Measurements from ENCODE around the gene COX6B1.

DNA sequence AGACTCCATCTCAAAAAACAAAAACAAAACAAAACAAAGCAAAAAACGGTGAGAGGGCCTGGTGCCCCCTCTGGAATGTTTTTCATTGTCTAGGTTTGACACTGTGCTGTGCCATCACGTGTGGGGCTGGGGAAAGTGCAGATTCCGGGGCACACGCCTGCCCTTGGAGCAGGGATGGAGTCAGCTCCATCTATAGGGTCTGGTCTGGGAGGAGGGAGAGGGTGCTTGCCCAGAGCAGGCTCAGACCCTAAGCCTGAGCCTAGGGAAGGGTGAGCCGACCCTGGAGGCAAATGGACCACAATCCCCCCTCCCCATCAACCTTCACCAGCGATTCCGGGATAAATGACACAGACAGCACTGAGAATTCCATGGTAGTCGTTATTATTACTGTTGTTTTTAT, 45.3 kb downstream of the COX6B1 start:
- TF ChIP-seq, protein P1, sequence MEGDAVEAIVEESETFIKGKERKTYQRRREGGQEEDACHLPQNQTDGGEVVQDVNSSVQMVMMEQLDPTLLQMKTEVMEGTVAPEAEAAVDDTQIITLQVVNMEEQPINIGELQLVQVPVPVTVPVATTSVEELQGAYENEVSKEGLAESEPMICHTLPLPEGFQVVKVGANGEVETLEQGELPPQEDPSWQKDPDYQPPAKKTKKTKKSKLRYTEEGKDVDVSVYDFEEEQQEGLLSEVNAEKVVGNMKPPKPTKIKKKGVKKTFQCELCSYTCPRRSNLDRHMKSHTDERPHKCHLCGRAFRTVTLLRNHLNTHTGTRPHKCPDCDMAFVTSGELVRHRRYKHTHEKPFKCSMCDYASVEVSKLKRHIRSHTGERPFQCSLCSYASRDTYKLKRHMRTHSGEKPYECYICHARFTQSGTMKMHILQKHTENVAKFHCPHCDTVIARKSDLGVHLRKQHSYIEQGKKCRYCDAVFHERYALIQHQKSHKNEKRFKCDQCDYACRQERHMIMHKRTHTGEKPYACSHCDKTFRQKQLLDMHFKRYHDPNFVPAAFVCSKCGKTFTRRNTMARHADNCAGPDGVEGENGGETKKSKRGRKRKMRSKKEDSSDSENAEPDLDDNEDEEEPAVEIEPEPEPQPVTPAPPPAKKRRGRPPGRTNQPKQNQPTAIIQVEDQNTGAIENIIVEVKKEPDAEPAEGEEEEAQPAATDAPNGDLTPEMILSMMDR (IDR thresholded peaks at IDR 0.05; ENCODE audit: borderline replicate concordance, extremely low read depth, low read length, poor library complexity, severe bottlenecking): no peak
- no peak for TF ChIP-seq EZH2 (IDR thresholded peaks at IDR 0.05; ENCODE audit: borderline replicate concordance, low read depth, low read length, severe bottlenecking)

Data from DND-41 (cell line).